Measurements from ENCODE around the gene CDC42EP1. TPM values are rescaled to one million over a fixed set of nuclear protein-coding genes. Genes with fewer than 3 reads are reported as not detected.

The CDC42EP1 gene
- total and polyA plus RNA-seq, 2 experiments from 2014 or later = 7.7 to 10.2 TPM

DNA sequence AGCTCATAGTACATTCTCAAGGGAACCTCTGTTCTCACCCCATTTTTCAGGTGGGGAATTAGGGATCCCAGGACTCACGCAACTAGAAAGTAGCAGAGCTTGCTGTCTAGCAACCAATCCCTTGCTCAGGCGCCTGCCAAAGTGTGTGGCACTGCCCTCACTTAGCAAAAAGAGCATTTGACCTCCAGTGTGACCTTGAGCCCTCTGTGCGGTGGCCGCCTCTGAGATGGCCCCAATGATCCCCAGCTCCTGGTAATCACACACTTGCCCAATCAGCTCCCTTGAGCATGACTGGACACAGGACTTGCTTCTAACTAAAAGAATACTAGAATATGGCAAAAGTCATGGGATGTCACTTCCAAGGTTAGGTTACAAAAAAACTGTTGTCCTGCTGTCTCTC, 22.2 kb downstream of the CDC42EP1 start:
- no peaks in the 10 kb centered on the region for H4K20me1 ChIP-seq (replicated peaks; ENCODE audit: insufficient read depth)
- DNase-seq (ENCODE audit: low spot score) (no peak), ATAC-seq (no peak)
- no peak overlapping the region for H3K4me2 ChIP-seq
- TF ChIP-seq JUNB (IDR thresholded peaks at IDR 0.05; ENCODE audit: unreplicated experiment) = no peak
- TF ChIP-seq ZNF114 (CRISPR knock-in tag; IDR thresholded peaks at IDR 0.05) = no peak
- TF ChIP-seq EZH2 (IDR thresholded peaks at IDR 0.05; ENCODE audit: low read depth, unreplicated experiment) = no peak
- no peak for TF ChIP-seq EZH2phosphoT487 (IDR thresholded peaks at IDR 0.05; ENCODE audit: unreplicated experiment)
- TF ChIP-seq, protein P1, sequence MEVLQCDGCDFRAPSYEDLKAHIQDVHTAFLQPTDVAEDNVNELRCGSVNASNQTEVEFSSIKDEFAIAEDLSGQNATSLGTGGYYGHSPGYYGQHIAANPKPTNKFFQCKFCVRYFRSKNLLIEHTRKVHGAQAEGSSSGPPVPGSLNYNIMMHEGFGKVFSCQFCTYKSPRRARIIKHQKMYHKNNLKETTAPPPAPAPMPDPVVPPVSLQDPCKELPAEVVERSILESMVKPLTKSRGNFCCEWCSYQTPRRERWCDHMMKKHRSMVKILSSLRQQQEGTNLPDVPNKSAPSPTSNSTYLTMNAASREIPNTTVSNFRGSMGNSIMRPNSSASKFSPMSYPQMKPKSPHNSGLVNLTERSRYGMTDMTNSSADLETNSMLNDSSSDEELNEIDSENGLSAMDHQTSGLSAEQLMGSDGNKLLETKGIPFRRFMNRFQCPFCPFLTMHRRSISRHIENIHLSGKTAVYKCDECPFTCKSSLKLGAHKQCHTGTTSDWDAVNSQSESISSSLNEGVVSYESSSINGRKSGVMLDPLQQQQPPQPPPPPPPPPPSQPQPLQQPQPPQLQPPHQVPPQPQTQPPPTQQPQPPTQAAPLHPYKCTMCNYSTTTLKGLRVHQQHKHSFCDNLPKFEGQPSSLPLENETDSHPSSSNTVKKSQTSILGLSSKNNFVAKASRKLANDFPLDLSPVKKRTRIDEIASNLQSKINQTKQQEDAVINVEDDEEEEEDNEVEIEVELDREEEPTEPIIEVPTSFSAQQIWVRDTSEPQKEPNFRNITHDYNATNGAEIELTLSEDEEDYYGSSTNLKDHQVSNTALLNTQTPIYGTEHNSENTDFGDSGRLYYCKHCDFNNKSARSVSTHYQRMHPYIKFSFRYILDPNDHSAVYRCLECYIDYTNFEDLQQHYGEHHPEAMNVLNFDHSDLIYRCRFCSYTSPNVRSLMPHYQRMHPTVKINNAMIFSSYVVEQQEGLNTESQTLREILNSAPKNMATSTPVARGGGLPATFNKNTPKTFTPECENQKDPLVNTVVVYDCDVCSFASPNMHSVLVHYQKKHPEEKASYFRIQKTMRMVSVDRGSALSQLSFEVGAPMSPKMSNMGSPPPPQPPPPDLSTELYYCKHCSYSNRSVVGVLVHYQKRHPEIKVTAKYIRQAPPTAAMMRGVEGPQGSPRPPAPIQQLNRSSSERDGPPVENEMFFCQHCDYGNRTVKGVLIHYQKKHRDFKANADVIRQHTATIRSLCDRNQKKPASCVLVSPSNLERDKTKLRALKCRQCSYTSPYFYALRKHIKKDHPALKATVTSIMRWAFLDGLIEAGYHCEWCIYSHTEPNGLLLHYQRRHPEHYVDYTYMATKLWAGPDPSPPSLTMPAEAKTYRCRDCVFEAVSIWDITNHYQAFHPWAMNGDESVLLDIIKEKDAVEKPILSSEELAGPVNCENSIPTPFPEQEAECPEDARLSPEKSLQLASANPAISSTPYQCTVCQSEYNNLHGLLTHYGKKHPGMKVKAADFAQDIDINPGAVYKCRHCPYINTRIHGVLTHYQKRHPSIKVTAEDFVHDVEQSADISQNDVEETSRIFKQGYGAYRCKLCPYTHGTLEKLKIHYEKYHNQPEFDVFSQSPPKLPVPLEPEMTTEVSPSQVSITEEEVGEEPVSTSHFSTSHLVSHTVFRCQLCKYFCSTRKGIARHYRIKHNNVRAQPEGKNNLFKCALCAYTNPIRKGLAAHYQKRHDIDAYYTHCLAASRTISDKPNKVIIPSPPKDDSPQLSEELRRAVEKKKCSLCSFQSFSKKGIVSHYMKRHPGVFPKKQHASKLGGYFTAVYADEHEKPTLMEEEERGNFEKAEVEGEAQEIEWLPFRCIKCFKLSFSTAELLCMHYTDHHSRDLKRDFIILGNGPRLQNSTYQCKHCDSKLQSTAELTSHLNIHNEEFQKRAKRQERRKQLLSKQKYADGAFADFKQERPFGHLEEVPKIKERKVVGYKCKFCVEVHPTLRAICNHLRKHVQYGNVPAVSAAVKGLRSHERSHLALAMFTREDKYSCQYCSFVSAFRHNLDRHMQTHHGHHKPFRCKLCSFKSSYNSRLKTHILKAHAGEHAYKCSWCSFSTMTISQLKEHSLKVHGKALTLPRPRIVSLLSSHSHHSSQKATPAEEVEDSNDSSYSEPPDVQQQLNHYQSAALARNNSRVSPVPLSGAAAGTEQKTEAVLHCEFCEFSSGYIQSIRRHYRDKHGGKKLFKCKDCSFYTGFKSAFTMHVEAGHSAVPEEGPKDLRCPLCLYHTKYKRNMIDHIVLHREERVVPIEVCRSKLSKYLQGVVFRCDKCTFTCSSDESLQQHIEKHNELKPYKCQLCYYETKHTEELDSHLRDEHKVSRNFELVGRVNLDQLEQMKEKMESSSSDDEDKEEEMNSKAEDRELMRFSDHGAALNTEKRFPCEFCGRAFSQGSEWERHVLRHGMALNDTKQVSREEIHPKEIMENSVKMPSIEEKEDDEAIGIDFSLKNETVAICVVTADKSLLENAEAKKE (CRISPR knock-in tag; IDR thresholded peaks at IDR 0.05) = no peak
- TF ChIP-seq, protein P2, sequence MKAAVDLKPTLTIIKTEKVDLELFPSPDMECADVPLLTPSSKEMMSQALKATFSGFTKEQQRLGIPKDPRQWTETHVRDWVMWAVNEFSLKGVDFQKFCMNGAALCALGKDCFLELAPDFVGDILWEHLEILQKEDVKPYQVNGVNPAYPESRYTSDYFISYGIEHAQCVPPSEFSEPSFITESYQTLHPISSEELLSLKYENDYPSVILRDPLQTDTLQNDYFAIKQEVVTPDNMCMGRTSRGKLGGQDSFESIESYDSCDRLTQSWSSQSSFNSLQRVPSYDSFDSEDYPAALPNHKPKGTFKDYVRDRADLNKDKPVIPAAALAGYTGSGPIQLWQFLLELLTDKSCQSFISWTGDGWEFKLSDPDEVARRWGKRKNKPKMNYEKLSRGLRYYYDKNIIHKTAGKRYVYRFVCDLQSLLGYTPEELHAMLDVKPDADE (IDR thresholded peaks at IDR 0.05) = no peak
- no peak for TF ChIP-seq ZNF331 (CRISPR knock-in tag; IDR thresholded peaks at IDR 0.05; ENCODE audit: low read depth)
- TF ChIP-seq POLR2AphosphoS5 (IDR thresholded peaks at IDR 0.05; ENCODE audit: low read depth) = no peak
- no peak for TF ChIP-seq CREB1 (CRISPR knock-in tag; IDR thresholded peaks at IDR 0.05; ENCODE audit: low read depth)
- TF ChIP-seq STAT1 (IDR thresholded peaks at IDR 0.05; ENCODE audit: unreplicated experiment) = no peak
- TF ChIP-seq REST (IDR thresholded peaks at IDR 0.05; ENCODE audit: unreplicated experiment) = no peak
- TF ChIP-seq, protein P3, sequence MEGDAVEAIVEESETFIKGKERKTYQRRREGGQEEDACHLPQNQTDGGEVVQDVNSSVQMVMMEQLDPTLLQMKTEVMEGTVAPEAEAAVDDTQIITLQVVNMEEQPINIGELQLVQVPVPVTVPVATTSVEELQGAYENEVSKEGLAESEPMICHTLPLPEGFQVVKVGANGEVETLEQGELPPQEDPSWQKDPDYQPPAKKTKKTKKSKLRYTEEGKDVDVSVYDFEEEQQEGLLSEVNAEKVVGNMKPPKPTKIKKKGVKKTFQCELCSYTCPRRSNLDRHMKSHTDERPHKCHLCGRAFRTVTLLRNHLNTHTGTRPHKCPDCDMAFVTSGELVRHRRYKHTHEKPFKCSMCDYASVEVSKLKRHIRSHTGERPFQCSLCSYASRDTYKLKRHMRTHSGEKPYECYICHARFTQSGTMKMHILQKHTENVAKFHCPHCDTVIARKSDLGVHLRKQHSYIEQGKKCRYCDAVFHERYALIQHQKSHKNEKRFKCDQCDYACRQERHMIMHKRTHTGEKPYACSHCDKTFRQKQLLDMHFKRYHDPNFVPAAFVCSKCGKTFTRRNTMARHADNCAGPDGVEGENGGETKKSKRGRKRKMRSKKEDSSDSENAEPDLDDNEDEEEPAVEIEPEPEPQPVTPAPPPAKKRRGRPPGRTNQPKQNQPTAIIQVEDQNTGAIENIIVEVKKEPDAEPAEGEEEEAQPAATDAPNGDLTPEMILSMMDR (conservative IDR thresholded peaks at IDR 0.05; ENCODE audit: low read depth in 2 of 2) = no peak
- no peak for TF ChIP-seq NANOG (IDR thresholded peaks at IDR 0.05; ENCODE audit: borderline replicate concordance)
- H3K36me3 ChIP-seq (ENCODE audit: insufficient read depth) = no peaks in the 10 kb centered on the region
- no peaks in the 10 kb centered on the region for H3K79me2 ChIP-seq (replicated peaks; ENCODE audit: insufficient read depth)
- H3K4me3 Mint-ChIP-seq = no peak overlapping the region
- H3K27me3 Mint-ChIP-seq (ENCODE audit: insufficient read depth, low read depth, poor library complexity) = peaks cover 3% of the 10 kb centered on the region
- peaks cover 8% of the 10 kb centered on the region for H3K4me1 ChIP-seq (ENCODE audit: insufficient read depth)
- H3K4me1 Mint-ChIP-seq = peaks cover 9% of the 10 kb centered on the region
- H3K4me3 ChIP-seq = no peak overlapping the region
- no peaks in the 10 kb centered on the region for H3K27me3 ChIP-seq (ENCODE audit: insufficient read depth)
- no peak overlapping the region for H2AFZ ChIP-seq
- H3K27ac Mint-ChIP-seq = no peak overlapping the region
- no peaks in the 10 kb centered on the region for H3K36me3 Mint-ChIP-seq (ENCODE audit: low read depth)
- no peak overlapping the region for H3K27ac ChIP-seq (ENCODE audit: low read depth)
- no peaks in the 10 kb centered on the region for H3F3A ChIP-seq (replicated peaks; ENCODE audit: low read depth)
- no peaks in the 10 kb centered on the region for H3K9me3 Mint-ChIP-seq
- no peaks in the 10 kb centered on the region for H3K9me2 ChIP-seq (ENCODE audit: insufficient read depth)
